ENCODE measurements around the gene COQ8B.

The COQ8B gene

GRCh38 chr19:40681039-40681438 lies 35.6 kb downstream of the COQ8B start:
- H3K4me3 ChIP-seq (ENCODE audit: low read depth, low read length): no peak overlapping the region
- no peak for DNase-seq (ENCODE audit: low read depth)
- TF ChIP-seq MYC (IDR thresholded peaks at IDR 0.05; ENCODE audit: low read depth, low read length): no peak
- no peak for TF ChIP-seq CTCF (IDR thresholded peaks at IDR 0.05; ENCODE audit: low read depth, low read length)
- TF ChIP-seq POLR2A (IDR thresholded peaks at IDR 0.05; ENCODE audit: extremely low read depth, insufficient read length): no peak
- TF ChIP-seq MAX (IDR thresholded peaks at IDR 0.05; ENCODE audit: low read depth, low read length): no peak

- H3K4me3 ChIP-seq (ENCODE audit: low read depth, low read length): no peak overlapping the region
- TF ChIP-seq POLR2A (IDR thresholded peaks at IDR 0.05; ENCODE audit: extremely low read depth, insufficient read length) (no peak), MYC (IDR thresholded peaks at IDR 0.05; ENCODE audit: low read depth, low read length) (no peak), MAX (IDR thresholded peaks at IDR 0.05; ENCODE audit: low read depth, low read length) (no peak), CTCF (IDR thresholded peaks at IDR 0.05; ENCODE audit: low read depth, low read length) (no peak)
- DNase-seq (ENCODE audit: low read depth): no peak
Measured at GRCh38 chr19:40677156-40677555, 39.5 kb downstream of the COQ8B start.

- TF ChIP-seq POLR2A (IDR thresholded peaks at IDR 0.05; ENCODE audit: extremely low read depth, insufficient read length) (no peak), MAX (IDR thresholded peaks at IDR 0.05; ENCODE audit: low read depth, low read length) (no peak), CTCF (IDR thresholded peaks at IDR 0.05; ENCODE audit: low read depth, low read length) (no peak), MYC (IDR thresholded peaks at IDR 0.05; ENCODE audit: low read depth, low read length) (no peak)
- DNase-seq (ENCODE audit: low read depth): no peak
- H3K4me3 ChIP-seq (ENCODE audit: low read depth, low read length): no peak overlapping the region
Measured at GRCh38 chr19:40674291-40674690, 42.4 kb downstream of the COQ8B start.

GRCh38 chr19:40673397-40673796 lies 43.3 kb downstream of the COQ8B start:
- DNase-seq (ENCODE audit: low read depth): no peak
- TF ChIP-seq CTCF (IDR thresholded peaks at IDR 0.05; ENCODE audit: low read depth, low read length) (no peak), POLR2A (IDR thresholded peaks at IDR 0.05; ENCODE audit: extremely low read depth, insufficient read length) (no peak), MYC (IDR thresholded peaks at IDR 0.05; ENCODE audit: low read depth, low read length) (no peak), MAX (IDR thresholded peaks at IDR 0.05; ENCODE audit: low read depth, low read length) (no peak)
- H3K4me3 ChIP-seq (ENCODE audit: low read depth, low read length): no peak overlapping the region

GRCh38 chr19:40672573-40673299 lies 44.0 kb downstream of the COQ8B start:
- DNase-seq (ENCODE audit: low read depth): no peak
- no peak for TF ChIP-seq MAX (IDR thresholded peaks at IDR 0.05; ENCODE audit: low read depth, low read length)
- no peak for TF ChIP-seq CTCF (IDR thresholded peaks at IDR 0.05; ENCODE audit: low read depth, low read length)
- no peak for TF ChIP-seq MYC (IDR thresholded peaks at IDR 0.05; ENCODE audit: low read depth, low read length)
- no peak for TF ChIP-seq POLR2A (IDR thresholded peaks at IDR 0.05; ENCODE audit: extremely low read depth, insufficient read length)
- H3K4me3 ChIP-seq (ENCODE audit: low read depth, low read length): no peak overlapping the region
